ENCODE results near the gene MMP15. TPM values are rescaled to one million over a fixed set of nuclear protein-coding genes. Genes with fewer than 3 reads are reported as not detected.

The MMP15 gene
- total and polyA plus RNA-seq, 2 of the 4 experiments (the other 2 are of a cell fraction), result 0.18 to 0.56 TPM

GRCh38 chr16:57984443-57985203, 40.9 kb upstream of the MMP15 start:
- DNase-seq (peak; percentile 62), ATAC-seq (ENCODE audit: low read depth) (peak; percentile 92)
- Histone ChIP-seq H3K36me3 (ENCODE audit: control insufficient read depth, insufficient read depth, low read length) (no peaks in the 10 kb centered on the region), H3K4me2 (ENCODE audit: low read depth, low read length) (peak overlapping the region; percentile 86), H3K9me1 (ENCODE audit: insufficient read depth, low read length) (no peaks in the 10 kb centered on the region), H3K56ac (ENCODE audit: extremely low read depth, insufficient read depth, low read length) (no peak overlapping the region), H3K79me1 (ENCODE audit: low read depth in 1 of 2, low read length in 2 of 2) (no peaks in the 10 kb centered on the region), H2BK20ac (ENCODE audit: low read depth, low read length) (no peak overlapping the region), H2AFZ (replicated peaks; ENCODE audit: low read length, poor library complexity) (peak overlapping the region; percentile 95), H3K9me3 (ENCODE audit: control insufficient read depth, insufficient read depth, low read length) (no peaks in the 10 kb centered on the region), H2AK9ac (replicated peaks; ENCODE audit: low read depth, low read length, poor library complexity) (peak overlapping the region; percentile 87), H3K18ac (ENCODE audit: low read depth, low read length) (no peak overlapping the region), H3K4me3 (ENCODE audit: insufficient read depth, low read depth, low read length) (peak overlapping the region; percentile 48), H2BK120ac (ENCODE audit: low read depth, low read length) (no peak overlapping the region), H3K14ac (replicated peaks; ENCODE audit: low read depth, low read length) (peak overlapping the region; percentile 59; the same call in 1 of the 2 replicates), H3K9ac (ENCODE audit: low read depth, low read length) (peak overlapping the region; percentile 31; the same call in 1 of the 2 replicates), H3K27ac (ENCODE audit: insufficient read depth, low read length) (no peak overlapping the region), H2BK15ac (ENCODE audit: low read depth, low read length) (no peak overlapping the region), H2AK5ac (ENCODE audit: low read depth, low read length) (no peak overlapping the region; the same call in 1 of the 2 replicates), H3K27me3 (ENCODE audit: control insufficient read depth, insufficient read depth, low read length) (peaks cover 45% of the 10 kb centered on the region), H4K20me1 (ENCODE audit: insufficient read depth, low read length) (no peaks in the 10 kb centered on the region; the same call in 1 of the 2 replicates), H4K91ac (ENCODE audit: insufficient read depth, low read depth, low read length) (no peak overlapping the region; the same call in 1 of the 2 replicates), H3K4ac (ENCODE audit: low read depth, low read length) (no peak overlapping the region; the same call in 1 of the 2 replicates), H3K23ac (ENCODE audit: low read depth, low read length) (no peak overlapping the region; the same call in 1 of the 2 replicates), H2BK5ac (ENCODE audit: low read depth, low read length, poor library complexity, severe bottlenecking) (no peak overlapping the region), H3K4me1 (ENCODE audit: control insufficient read depth, insufficient read depth, low read length) (peaks cover 2% of the 10 kb centered on the region; the same call in 1 of the 2 replicates), H4K5ac (ENCODE audit: low read depth, low read length) (no peak overlapping the region), H4K8ac (ENCODE audit: low read depth in 2 of 2, low read length in 2 of 2) (no peak overlapping the region; a peak in 2 of 4 replicates)
- ChIA-PET POLR2A (ENCODE audit: unreplicated experiment) (no interaction called here), CTCF (no interaction called here)
- BruUV-seq (replicated peaks), result no TSS peak
- in situ Hi-C loops (cut with MboI; ENCODE audit: low sequenced_read_pairs), result no loop called here
- 7% methylated on average over 40 of the region's 64 CpGs; no CpG with 5 or more reads in 1 of the 2 experiments for WGBS, 2 experiments (ENCODE audit: extremely low coverage in 2 of 2, insufficient read length in 1 of 2)
- TF ChIP-seq USF2 (IDR thresholded peaks at IDR 0.05; ENCODE audit: low read depth, low read length) (no peak), RAD21 (IDR thresholded peaks at IDR 0.05; ENCODE audit: low read length) (no peak), RFX5 (IDR thresholded peaks at IDR 0.05; ENCODE audit: low read depth, low read length) (no peak), RCOR1 (IDR thresholded peaks at IDR 0.05; ENCODE audit: insufficient replicate concordance, low read length) (no peak), POLR2A (IDR thresholded peaks at IDR 0.05; ENCODE audit: low read depth, low read length) (no peak), CEBPB (IDR thresholded peaks at IDR 0.05; ENCODE audit: low read depth, low read length) (no peak), BHLHE40 (IDR thresholded peaks at IDR 0.05; ENCODE audit: low read depth, low read length) (no peak), MAFK (IDR thresholded peaks at IDR 0.05; ENCODE audit: low read depth, low read length) (no peak), MAZ (IDR thresholded peaks at IDR 0.05; ENCODE audit: borderline replicate concordance, low read depth, low read length) (no peak), SMC3 (IDR thresholded peaks at IDR 0.05; ENCODE audit: low read depth, low read length) (no peak), NFE2L2 (IDR thresholded peaks at IDR 0.05; ENCODE audit: low read depth, low read length) (no peak), CHD1 (IDR thresholded peaks at IDR 0.05; ENCODE audit: low read depth, low read length) (no peak), FOS (IDR thresholded peaks at IDR 0.05; ENCODE audit: low read depth, low read length) (no peak), CTCF (conservative IDR thresholded peaks at IDR 0.05; ENCODE audit: low read depth, low read length) (no peak), ELK1 (IDR thresholded peaks at IDR 0.05; ENCODE audit: borderline replicate concordance, low read depth, low read length) (no peak)
- intact Hi-C loops (cut with micrococcal nuclease), result no loop called here
- dilution Hi-C loops (cut with HindIII; ENCODE audit: low sequenced_read_pairs, unreplicated experiment), result no loop called here

Measured in IMR-90 (cell line).